Spleen (tissue), 11 donors: ENCODE measurements around the gene KCNQ1. TPM values are rescaled to one million over a fixed set of nuclear protein-coding genes. Genes with fewer than 3 reads are reported as not detected.

Experiments
- DNase-seq: peaks from one replicate; pipeline ENCODE4 v3.0.0-alpha.2; 2020
- H3K27ac ChIP-seq, 8 donors: fragments of 200-600 bp; sonication (generic) in 7 of 8; 1 replicate in 4 of 8; 2 replicates in 4 of 8; pipeline versions ENCODE4 v1.5.0 to v1.8.0; 2016 to 2021; ENCODE audit warnings: inconsistent platforms in 4 of 8, mild to moderate bottlenecking in 4 of 8, moderate library complexity in 1 of 8
- H3K27me3 ChIP-seq, 7 donors: fragments of 200-600 bp; sonication (generic) in 6 of 7; replicated peaks in 1 of 7; 1 replicate in 4 of 7; 2 replicates in 3 of 7; pipeline versions ENCODE4 v1.5.0 to v1.8.0; 2016 to 2021; ENCODE audit warnings: inconsistent platforms in 3 of 7, mild to moderate bottlenecking in 1 of 7
- H3K36me3 ChIP-seq, 6 donors: fragments of 200-600 bp; sonication (generic) in 5 of 6; 1 replicate in 4 of 6; 2 replicates in 2 of 6; pipeline versions ENCODE4 v1.5.0 to v1.8.0; 2016 to 2021; ENCODE audit warnings: inconsistent platforms in 2 of 6
- H3K4me1 ChIP-seq, 6 donors: fragments of 200-600 bp; sonication (generic) in 5 of 6; 1 replicate in 3 of 6; 2 replicates in 3 of 6; pipeline versions ENCODE4 v1.5.0 to v1.8.0; 2016 to 2021; ENCODE audit warnings: inconsistent platforms in 3 of 6
- H3K4me3 ChIP-seq, 8 donors: fragments of 200-600 bp; sonication (generic) in 7 of 8; 1 replicate in 4 of 8; 2 replicates in 4 of 8; pipeline versions ENCODE4 v1.5.0 to v1.8.0; 2016 to 2021; ENCODE audit warnings: inconsistent platforms in 4 of 8, mild to moderate bottlenecking in 4 of 8, moderate library complexity in 2 of 8
- H3K9me3 ChIP-seq, 8 donors: fragments of 200-600 bp; sonication (generic) in 7 of 8; 1 replicate in 4 of 8; 2 replicates in 4 of 8; pipeline versions ENCODE4 v1.5.0 to v1.8.0; 2016 to 2021; ENCODE audit warnings: inconsistent platforms in 4 of 8
- POLR2A ChIP-seq, 3 donors: fragments of 450-650 bp; IDR thresholded peaks; one replicate each; pipeline ENCODE4 v1.5.1; 2017; ENCODE audit warnings: antibody characterized with exemption in 3 of 3, mild to moderate bottlenecking in 1 of 3
- POLR2AphosphoS5 ChIP-seq, 3 donors: sonication (generic); formaldehyde crosslinking; IDR thresholded peaks; one replicate each; pipeline ENCODE4 v1.5.1; 2017; ENCODE audit warnings: antibody characterized with exemption in 3 of 3
- WGBS, 5 donors: extraction: QIAGEN DNeasy Blood & Tissue Kit in 3 of 5; methylation state at CpG; one replicate each; pipeline versions ENCODE4 v1.1.5 to v1.1.7; 2013 to 2018; 5-methylcytosine and 5-hydroxymethylcytosine counted together
- intact Hi-C: fragments of 100-400 bp; cut with DNase I; formaldehyde crosslinking; loops from one replicate; pipeline ENCODE4 v1.15.0; 2023; ENCODE audit warnings: low total_unique reads
- polyA plus RNA-seq, 3 donors: library from polyadenylated mRNA; stranded (reverse); fragments of 200-250 nt; gene quantifications; one replicate each; pipeline ENCODE4 v1.2.1, GENCODE V29; 2013
- total RNA-seq, 7 donors: library from RNA; depleted of rRNA in 3 of 7; stranded (reverse); fragments of >200 nt in 3 of 7; fragmentation: NEBNext Ultra II Directional in 4 of 7; extraction: Animal tissue kit (Norgen Biotek cat#: 25700) in 4 of 7; gene quantifications; one replicate each; pipeline versions ENCODE4 v1.1.0 to v1.2.1, GENCODE V29; 2016 to 2021
- TF ChIP-seq, protein P1 (sequence below), 11 experiments: fragments of 200-600 bp in 7 of 11; fragments of 450-650 bp in 4 of 11; sonication (generic) in 4 of 11; IDR thresholded peaks in 8 of 11; conservative IDR thresholded peaks in 3 of 11; 1 replicate in 7 of 11; 2 replicates in 4 of 11; pipeline versions ENCODE4 v1.4.0 to v1.8.0; 2016 to 2021; ENCODE audit warnings: antibody characterized with exemption in 11 of 11, inconsistent platforms in 4 of 11, mild to moderate bottlenecking in 1 of 11
- donor health status: healthy with polysubstance abuse.
- donor health status: DM: no; HTN: no; CAD: no; lungs with moderate emphysema.
- donor health status: DM: no; HTN: no; CAD: no.
- donor health status: Bipolar disorder and iron deficiency.
- donor health status: healthy.
- donor health status: DM: no; HTN: no; CAD: no.
- donor health status: DM: yes; HTN: yes; CAD: no.

Gene KCNQ1
- total and polyA plus RNA-seq, 10 donors = 3.3 to 21.6 (median 13.5) TPM

DNA sequence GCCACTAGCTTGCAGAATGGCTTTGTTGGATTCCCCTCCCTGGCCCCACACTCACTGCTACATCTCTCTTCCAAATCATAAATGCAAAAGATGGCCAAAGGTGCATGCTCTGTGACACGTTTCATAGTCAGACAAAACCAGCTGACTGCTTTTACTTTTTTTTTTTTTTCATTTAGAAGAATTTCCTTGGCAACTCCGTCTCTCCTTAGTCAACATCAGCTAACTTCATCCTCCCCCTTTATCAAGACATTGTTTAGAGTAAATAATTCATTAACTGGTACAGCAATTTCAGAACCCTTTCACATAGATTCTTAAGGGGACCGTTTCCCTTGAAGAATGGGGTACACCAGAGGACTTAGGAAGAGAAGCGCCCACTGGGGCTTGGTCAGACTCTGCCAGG, 239.0 kb downstream of the KCNQ1 start:
- no peak for TF ChIP-seq POLR2AphosphoS5 (IDR thresholded peaks at IDR 0.05)
- TF ChIP-seq, protein P1, sequence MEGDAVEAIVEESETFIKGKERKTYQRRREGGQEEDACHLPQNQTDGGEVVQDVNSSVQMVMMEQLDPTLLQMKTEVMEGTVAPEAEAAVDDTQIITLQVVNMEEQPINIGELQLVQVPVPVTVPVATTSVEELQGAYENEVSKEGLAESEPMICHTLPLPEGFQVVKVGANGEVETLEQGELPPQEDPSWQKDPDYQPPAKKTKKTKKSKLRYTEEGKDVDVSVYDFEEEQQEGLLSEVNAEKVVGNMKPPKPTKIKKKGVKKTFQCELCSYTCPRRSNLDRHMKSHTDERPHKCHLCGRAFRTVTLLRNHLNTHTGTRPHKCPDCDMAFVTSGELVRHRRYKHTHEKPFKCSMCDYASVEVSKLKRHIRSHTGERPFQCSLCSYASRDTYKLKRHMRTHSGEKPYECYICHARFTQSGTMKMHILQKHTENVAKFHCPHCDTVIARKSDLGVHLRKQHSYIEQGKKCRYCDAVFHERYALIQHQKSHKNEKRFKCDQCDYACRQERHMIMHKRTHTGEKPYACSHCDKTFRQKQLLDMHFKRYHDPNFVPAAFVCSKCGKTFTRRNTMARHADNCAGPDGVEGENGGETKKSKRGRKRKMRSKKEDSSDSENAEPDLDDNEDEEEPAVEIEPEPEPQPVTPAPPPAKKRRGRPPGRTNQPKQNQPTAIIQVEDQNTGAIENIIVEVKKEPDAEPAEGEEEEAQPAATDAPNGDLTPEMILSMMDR (IDR thresholded peaks at IDR 0.05 in 8 of 11, conservative IDR thresholded peaks at IDR 0.05 in 3 of 11) = no peak
- TF ChIP-seq POLR2A (IDR thresholded peaks at IDR 0.05) = no peak
- Histone ChIP-seq H3K4me3 (no peak overlapping the region), H3K27ac (no peak overlapping the region), H3K9me3 (no peaks in the 10 kb centered on the region), H3K4me1 (peaks cover 0 to 33% (median 21%) of the 10 kb centered on the region in 6 donors), H3K36me3 (peaks cover 0 to 15% (median 0%) of the 10 kb centered on the region in 6 donors), H3K27me3 (no peaks in the 10 kb centered on the region)
- DNase-seq = peak; percentile 27
- 87 to 93% (median 90%) methylated on average over 4 of the region's 4 CpGs for WGBS, 5 donors
- intact Hi-C loops = no loop called here

DNA sequence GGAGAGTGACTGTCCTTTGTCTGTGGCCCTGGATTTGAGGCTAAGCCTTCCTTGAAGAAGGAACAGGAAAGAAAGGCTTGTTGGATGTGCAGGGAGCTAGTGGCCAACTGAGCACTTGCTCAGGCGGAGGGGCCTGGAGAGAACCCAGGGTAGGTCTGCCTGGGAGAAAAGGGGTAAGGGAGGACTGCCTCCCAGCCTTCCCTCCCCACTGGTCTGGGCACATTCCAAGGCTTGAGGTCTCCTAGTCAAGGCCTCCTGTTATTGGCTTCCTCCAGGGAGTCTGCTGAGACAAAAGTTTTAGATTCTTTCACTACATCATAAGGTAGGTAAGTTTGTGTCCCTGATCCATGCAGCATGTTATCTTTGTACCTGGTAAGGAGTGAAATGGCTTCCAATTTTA, 239.8 kb downstream of the KCNQ1 start:
- peak; percentile 15 for DNase-seq
- Histone ChIP-seq H3K36me3 (peaks cover 0 to 15% (median 0%) of the 10 kb centered on the region in 6 donors), H3K4me1 (peaks cover under 1 to 40% (median 26%) of the 10 kb centered on the region in 6 donors), H3K4me3 (no peak overlapping the region), H3K9me3 (no peaks in the 10 kb centered on the region), H3K27ac (no peak overlapping the region), H3K27me3 (no peaks in the 10 kb centered on the region)
- 92 to 100% (median 95%) methylated on average over 1 of the region's 1 CpG for WGBS, 5 donors
- TF ChIP-seq POLR2A (IDR thresholded peaks at IDR 0.05) = no peak
- TF ChIP-seq POLR2AphosphoS5 (IDR thresholded peaks at IDR 0.05) = no peak
- TF ChIP-seq, protein P1 (IDR thresholded peaks at IDR 0.05 in 8 of 11, conservative IDR thresholded peaks at IDR 0.05 in 3 of 11) = no peak
- intact Hi-C loops = no loop called here

DNA sequence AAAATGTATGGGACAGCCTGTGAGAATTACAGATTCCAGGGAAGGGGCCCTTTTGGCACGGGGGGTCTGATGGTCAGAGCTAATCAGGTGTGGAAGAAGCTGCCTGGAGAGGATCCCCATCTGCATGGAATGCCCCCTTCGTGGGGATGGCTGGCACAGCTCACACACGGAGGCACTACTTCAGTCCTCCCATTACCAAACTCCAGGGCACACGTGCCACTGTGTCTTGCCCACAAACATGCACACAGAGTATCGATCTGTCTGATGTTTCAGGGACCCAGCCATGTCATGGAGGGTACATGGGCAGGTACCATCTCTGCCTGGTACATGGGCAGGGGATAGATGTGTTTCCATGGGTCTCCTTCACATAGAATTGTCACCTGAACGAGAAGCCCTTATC, 240.2 kb downstream of the KCNQ1 start:
- Histone ChIP-seq H3K9me3 (no peaks in the 10 kb centered on the region), H3K4me3 (no peak overlapping the region), H3K36me3 (peaks cover 0 to 15% (median 0%) of the 10 kb centered on the region in 6 donors), H3K27ac (no peak overlapping the region), H3K27me3 (no peaks in the 10 kb centered on the region), H3K4me1 (peaks cover 5 to 45% (median 28%) of the 10 kb centered on the region in 6 donors)
- WGBS, 5 donors = 83 to 96% (median 91%) methylated on average over 2 to 6 of the region's 6 CpGs
- intact Hi-C loops = no loop called here
- TF ChIP-seq POLR2A (IDR thresholded peaks at IDR 0.05) (no peak), POLR2AphosphoS5 (IDR thresholded peaks at IDR 0.05) (no peak)
- TF ChIP-seq, protein P1 (IDR thresholded peaks at IDR 0.05 in 8 of 11, conservative IDR thresholded peaks at IDR 0.05 in 3 of 11) = no peak
- peak; percentile 27 for DNase-seq

DNA sequence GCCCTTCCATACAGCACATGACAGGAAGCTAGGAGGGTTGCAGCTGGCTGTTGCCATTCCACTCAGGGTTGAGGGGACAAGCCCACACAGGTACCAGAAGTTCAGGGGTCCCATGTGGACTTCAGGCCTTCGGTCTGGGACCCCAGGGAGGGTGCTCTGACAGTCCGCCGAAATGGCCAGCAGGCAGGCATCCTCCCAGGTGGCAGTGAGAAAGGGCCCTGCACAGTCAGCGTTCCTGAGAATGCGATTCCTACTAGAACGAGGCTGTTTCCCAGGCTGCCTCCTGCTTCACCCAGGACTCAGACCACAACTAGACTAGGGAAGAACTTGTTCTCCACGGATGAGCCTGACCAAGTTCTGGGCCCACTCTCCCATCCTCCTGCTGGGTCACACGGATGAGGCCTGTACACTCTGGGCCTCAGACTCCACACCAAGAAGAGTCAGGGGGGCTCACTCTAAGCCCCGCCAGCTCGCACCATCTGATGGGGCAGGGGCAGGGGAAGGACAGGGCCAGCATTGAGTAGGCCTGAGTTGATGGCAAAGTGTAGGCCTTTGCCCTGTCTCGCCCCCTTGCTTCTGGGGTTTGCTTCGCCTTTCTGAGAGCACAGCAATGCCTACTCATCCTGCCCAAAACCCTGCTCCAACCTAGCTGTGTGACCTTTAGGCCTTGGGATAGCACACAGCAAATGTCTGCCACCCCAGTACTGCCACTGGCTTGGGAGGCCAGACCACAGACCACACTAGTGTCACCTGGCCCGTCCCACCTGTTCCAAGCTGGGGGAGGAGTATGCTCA, 241.0 kb downstream of the KCNQ1 start:
- TF ChIP-seq, protein P1 (IDR thresholded peaks at IDR 0.05 in 8 of 11, conservative IDR thresholded peaks at IDR 0.05 in 3 of 11) = no peak
- TF ChIP-seq POLR2A (IDR thresholded peaks at IDR 0.05) (no peak), POLR2AphosphoS5 (IDR thresholded peaks at IDR 0.05) (no peak)
- intact Hi-C loops = no loop called here
- Histone ChIP-seq H3K4me1 (peaks cover 7 to 52% (median 31%) of the 10 kb centered on the region in 6 donors), H3K27me3 (no peaks in the 10 kb centered on the region), H3K36me3 (peaks cover 0 to 15% (median 0%) of the 10 kb centered on the region in 6 donors), H3K9me3 (no peaks in the 10 kb centered on the region), H3K27ac (no peak overlapping the region), H3K4me3 (no peak overlapping the region)
- DNase-seq = peak; percentile 51
- WGBS, 5 donors = 86 to 98% (median 94%) methylated on average over 9 to 13 of the region's 13 CpGs
